Measurements from ENCODE around the gene ATP7A.

GRCh38 chrX:78035061-78035460, 124.6 kb downstream of the ATP7A start:
- no peak for TF ChIP-seq EP300 (IDR thresholded peaks at IDR 0.05)
- TF ChIP-seq CTCF (IDR thresholded peaks at IDR 0.05): no peak
- no peak for TF ChIP-seq POLR2A (IDR thresholded peaks at IDR 0.05)
